NCI-H1694 treated with DMSO at 0.1 percent for 48 hours (cell line): Measurements from ENCODE around the gene PCDHGC4.

Experiments
- DNase-seq: peaks from one replicate; lab custom pipeline; 2025; lab: John Stamatoyannopoulos, UW

PCDHGC4 gene

DNA sequence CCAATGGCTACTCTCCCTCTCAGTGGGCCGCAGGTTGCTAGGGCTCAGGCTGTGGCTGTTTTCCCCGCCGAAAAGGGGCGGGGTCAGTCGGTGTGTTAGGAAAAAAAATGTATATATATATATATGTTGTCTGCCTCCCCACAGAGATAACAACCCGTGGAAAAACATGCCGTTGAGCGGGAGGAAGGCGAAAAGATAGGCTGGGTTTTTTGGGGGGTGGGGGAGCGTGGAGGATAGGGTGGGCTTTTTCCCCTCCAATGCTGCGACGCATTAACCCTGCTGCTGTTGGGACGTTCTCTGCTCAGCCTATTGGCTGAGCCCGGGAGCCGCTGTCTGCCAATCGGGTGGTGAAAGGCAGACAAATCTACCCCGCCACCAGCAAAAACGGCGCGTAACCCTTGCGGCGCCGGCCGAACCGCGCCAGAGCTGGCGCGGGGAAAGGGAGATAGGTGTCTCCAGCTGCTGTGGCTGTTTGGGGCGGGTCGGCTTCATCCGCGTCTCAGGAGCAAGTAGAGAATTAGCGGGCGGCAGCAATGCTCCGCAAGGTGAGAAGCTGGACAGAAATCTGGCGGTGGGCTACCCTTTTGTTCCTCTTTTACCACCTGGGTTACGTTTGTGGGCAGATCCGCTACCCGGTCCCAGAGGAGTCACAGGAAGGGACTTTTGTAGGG lies at the start of gene PCDHGC4:
Gene PCDHGC4 (plus strand): TSS at position 390 of the 671 bp plus-strand sequence. CDS start 144 bp downstream, at position 534.
- DNase-seq, result no peak

DNA sequence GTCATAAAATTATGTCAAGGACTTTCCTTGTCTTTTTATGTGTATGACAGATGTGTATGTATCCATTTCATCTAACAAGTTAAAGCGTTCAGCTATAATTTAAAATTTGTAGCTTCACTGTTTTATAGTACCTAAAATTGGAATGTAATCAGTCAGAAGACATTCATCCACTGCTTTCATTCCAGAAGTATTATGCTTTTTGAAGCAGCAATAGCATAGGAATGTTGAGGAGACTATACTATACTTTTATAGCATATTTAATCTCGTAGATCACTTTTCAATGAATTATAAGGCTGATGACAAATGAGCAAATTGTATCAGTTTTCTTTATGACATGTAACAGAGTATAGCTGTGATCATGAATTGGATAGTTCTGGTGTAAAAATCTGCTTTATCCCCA lies 47.6 kb upstream of the PCDHGC4 start:
- DNase-seq, result no peak

DNA sequence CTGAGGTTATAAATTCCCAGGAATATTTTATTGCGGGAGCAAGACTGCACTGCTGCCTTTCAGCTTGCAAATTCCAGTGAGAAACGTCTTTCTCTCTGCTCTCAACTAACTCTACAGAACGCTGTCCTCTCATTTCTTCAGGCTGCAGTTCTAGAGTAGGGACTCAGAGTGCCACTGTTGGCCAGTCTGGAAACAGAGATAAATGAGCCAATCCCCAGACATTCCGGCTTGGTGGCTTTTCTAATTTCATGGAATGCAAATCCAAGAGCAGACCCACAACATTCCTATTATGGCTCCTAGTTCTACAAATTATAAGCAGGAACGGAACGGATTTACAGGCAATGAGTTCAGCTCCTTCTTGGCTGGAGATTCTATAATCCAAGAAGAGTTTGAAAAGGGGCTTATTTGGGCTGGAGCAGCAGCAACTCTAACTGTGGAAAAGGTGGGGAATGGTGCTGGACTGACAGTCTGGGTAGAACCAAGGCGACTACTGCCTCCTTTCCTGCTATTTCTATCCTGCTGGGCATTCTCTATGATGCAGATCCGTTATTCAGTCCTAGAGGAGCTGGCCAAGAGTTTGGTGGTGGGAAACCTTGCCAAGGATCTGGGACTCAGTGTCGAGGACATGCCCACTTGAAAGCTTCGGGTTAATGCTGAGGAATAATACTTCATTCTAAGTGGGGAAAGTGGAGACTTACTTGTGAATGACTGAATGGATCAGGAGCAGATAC lies 45.3 kb upstream of the PCDHGC4 start:
- no peak for DNase-seq

DNA sequence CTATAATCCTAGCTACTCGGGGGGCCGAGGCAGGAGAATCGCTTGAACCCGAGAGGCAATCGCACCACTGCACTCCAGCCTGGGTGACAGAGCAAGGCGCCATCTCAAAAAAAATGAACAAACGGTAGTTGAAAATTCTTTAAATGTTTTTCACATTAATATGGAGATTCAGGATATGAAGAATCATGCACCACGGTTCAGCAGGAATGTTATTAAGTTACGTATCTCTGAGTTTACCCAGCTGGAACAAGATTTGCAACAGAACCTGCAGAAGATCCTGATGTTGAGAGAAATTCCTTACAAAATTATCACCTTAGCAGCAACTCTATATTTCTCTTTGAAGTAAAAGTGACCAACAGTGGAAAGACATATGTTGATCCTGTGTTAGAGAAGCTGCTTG lies 44.5 kb upstream of the PCDHGC4 start:
- no peak for DNase-seq

DNA sequence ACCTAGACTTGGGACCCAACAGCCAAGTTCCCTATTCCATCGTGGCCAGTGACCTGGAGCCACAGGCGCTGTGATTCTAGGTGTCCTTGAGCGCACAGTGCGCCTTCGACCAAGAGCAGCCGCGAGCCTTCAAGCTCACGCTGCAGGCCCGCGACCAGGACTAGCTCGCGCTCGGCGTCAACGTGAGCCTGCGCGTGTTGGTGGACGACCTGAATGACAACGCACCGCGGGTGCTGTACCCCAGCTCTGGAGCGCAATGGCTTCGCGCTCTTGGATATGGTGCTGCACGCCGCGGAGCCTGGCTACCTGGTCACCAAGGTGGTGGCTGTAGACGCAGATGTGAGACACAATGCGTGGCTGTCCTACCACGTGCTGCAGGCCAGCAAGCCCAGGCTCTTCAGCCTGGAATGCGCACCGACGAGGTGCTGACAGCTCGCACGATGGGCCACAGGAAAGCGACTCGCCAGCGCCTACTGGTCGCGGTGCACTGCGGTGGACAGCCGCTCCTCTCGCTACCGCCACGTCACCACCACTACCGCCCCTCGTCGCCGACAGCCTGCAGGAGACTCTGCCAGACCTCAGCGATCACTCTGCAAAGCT lies 43.2 kb upstream of the PCDHGC4 start:
- no peak for DNase-seq

DNA sequence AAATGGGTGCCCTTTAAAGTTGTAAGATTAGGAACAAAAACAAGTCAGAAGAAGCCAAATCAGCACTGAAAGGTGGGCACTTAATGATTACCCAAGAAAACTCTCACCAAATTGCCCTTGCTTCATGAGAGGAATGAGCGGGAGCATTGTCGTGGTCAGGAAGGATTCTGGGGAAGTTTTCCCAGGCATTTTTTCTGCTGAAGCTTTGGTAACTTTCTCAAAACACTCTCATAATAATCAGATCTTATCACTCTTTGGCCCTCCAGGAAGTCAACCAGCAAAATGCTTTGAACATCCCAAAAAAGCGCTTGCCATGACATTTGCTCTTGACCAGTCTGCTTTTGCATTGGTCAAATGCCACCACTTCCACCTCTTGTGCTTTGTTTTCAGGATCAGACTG lies 19.5 kb upstream of the PCDHGC4 start:
- no peak for DNase-seq

DNA sequence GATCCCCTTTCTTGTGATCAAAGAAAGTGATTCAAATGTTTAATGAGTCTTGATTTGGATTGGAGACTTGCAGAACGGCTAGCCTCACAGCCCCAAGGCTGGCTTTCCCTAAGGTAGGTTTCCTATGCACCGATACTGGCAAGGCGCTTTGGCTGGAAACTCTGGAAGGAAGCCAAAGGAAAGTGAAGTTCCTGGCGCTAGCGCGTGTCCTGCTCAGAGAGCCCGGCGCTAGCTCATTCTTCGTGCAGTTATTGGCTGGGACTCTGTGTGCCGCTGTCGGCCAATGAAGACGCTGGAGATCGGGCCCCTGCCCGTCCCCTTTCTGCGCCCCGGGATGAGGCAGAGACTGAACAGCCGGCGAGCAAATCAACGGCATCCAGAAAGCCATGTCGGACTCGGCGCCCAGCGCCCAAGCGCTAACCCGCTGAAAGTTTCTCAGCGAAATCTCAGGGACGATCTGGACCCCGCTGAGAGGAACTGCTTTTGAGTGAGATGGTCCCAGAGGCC lies 9.2 kb upstream of the PCDHGC4 start, which contains the start of gene PCDHGC3:
Gene PCDHGC3 (plus strand): TSS at position 342 of the 507 bp plus-strand sequence. CDS start 151 bp downstream, at position 493.
- DNase-seq, result peak; percentile 84

DNA sequence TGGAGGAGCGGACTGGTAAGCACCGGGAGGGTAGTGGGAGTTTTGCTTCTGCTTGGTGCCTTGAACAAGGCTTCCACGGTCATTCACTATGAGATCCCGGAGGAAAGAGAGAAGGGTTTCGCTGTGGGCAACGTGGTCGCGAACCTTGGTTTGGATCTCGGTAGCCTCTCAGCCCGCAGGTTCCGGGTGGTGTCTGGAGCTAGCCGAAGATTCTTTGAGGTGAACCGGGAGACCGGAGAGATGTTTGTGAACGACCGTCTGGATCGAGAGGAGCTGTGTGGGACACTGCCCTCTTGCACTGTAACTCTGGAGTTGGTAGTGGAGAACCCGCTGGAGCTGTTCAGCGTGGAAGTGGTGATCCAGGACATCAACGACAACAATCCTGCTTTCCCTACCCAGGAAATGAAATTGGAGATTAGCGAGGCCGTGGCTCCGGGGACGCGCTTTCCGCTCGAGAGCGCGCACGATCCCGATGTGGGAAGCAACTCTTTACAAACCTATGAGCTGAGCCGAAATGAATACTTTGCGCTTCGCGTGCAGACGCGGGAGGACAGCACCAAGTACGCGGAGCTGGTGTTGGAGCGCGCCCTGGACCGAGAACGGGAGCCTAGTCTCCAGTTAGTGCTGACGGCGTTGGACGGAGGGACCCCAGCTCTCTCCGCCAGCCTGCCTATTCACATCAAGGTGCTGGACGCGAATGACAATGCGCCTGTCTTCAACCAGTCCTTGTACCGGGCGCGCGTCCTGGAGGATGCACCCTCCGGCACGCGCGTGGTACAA lies 8.5 kb upstream of the PCDHGC4 start:
- DNase-seq, result no peak

DNA sequence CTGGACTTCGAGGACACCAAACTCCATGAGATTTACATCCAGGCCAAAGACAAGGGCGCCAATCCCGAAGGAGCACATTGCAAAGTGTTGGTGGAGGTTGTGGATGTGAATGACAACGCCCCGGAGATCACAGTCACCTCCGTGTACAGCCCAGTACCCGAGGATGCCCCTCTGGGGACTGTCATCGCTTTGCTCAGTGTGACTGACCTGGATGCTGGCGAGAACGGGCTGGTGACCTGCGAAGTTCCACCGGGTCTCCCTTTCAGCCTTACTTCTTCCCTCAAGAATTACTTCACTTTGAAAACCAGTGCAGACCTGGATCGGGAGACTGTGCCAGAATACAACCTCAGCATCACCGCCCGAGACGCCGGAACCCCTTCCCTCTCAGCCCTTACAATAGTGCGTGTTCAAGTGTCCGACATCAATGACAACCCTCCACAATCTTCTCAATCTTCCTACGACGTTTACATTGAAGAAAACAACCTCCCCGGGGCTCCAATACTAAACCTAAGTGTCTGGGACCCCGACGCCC lies 7.7 kb upstream of the PCDHGC4 start:
- DNase-seq, result no peak

DNA sequence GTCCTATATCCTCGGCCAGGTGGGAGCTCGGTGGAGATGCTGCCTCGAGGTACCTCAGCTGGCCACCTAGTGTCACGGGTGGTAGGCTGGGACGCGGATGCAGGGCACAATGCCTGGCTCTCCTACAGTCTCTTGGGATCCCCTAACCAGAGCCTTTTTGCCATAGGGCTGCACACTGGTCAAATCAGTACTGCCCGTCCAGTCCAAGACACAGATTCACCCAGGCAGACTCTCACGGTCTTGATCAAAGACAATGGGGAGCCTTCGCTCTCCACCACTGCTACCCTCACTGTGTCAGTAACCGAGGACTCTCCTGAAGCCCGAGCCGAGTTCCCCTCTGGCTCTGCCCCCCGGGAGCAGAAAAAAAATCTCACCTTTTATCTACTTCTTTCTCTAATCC lies 7.0 kb upstream of the PCDHGC4 start:
- DNase-seq, result no peak

DNA sequence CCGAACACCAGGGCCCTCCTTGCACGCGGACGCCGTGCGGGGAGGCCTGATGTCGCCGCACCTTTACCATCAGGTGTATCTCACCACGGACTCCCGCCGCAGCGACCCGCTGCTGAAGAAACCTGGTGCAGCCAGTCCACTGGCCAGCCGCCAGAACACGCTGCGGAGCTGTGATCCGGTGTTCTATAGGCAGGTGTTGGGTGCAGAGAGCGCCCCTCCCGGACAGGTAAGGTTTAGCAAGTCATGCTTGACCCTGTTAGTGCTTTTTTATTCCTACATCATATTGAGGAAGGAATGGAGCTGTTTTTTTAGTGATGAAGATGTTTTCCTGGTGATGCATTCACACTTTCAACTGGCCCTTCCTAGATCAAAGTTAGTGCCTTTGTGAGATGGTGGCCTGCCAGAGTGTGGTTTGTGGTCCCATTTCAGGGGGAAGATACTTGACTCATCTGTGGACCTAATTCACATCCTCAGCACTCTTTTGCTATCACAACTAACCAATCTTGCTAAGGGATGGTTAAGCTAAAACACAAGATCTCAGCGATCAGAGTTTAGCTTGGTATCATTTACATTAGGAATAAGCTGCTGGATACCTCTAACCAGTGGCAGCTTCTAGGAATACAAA lies 6.4 kb upstream of the PCDHGC4 start:
- DNase-seq, result no peak

DNA sequence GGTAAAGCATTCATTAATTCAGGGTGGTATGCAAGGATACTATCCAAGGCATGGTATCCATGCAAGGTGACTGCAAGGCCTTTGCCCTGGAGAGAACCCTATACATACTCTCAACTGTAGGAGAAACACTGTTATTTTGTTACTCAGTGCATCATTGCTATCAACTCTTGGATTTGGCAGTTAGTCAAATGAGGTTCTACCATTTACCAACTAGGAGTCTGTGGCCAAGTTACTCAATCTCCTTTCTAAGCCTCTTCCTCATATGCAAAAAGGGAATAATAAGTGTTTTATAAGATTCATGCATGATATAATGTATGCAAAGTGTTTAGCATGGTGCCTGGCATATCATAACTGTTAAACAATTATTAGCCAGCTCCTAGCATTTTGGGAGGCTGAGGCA lies 5.1 kb upstream of the PCDHGC4 start:
- no peak for DNase-seq

DNA sequence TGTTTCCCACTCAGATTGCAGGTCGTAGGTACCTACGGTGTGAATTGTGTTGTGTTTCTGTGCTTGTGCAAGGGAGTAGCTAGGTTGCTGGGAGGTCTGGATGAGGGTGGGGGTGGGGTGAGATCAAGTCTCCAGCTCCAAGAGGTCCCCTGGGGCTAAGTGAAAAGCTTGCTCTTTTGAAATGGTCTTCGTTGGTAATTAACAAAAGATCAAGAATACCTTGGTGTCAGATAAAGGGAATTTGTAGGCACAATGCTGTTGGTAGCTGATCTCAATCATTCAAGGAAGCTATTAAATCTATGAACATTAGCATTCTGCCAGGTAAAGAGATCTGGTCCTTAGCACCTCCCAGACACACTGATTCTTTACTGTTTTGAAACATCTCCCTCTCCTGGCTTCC lies 928 bp upstream of the PCDHGC4 start:
- no peak for DNase-seq

DNA sequence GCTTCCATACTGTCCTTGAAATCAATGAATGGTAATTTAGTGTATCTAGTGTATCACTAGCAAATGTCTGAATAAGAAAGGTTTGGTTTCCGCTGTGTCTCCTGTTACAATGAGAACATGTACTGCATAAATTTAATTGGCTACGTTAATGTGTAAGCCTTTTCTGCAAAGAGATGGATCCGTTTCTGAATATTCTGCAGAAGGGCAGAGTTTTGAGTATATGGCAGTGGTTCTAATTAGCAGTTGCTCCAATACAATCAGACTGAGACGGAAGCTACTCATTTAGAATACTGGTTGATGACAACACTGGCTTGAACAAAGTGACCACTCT lies 555 bp upstream of the PCDHGC4 start:
- no peak for DNase-seq

DNA sequence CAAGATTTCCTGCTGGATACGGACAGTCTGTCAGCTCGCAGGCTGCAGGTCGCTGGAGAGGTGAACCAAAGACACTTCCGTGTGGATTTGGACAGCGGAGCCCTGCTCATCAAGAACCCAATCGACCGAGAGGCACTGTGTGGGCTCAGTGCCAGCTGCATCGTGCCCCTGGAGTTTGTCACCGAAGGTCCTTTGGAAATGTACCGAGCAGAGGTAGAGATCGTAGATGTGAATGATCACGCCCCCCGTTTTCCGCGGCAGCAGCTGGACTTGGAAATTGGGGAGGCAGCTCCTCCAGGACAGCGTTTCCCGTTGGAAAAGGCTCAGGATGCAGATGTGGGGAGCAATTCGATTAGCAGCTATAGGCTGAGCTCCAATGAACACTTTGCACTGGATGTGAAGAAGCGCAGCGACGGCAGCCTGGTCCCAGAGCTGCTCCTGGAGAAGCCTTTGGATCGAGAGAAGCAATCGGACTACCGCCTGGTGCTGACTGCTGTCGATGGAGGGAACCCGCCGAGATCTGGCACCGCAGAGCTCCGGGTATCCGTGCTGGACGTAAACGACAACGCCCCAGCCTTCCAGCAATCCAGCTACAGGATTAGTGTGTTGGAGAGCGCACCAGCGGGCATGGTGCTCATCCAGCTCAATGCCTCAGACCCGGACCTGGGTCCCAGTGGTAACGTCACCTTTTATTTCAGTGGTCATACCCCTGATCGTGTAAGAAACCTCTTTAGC lies 658 bp downstream of the PCDHGC4 start:
- DNase-seq, result no peak

DNA sequence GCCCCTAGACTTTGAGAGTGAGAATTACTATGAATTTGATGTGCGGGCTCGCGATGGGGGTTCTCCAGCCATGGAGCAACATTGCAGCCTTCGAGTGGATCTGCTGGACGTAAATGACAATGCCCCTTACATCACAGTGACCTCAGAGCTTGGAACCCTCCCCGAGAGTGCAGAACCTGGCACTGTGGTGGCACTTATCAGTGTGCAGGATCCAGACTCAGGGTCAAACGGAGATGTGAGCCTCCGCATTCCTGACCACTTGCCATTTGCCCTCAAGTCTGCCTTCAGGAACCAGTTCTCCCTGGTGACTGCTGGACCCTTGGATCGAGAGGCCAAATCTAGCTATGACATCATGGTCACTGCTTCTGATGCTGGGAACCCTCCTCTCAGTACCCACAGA lies 1.3 kb downstream of the PCDHGC4 start:
- DNase-seq, result no peak

DNA sequence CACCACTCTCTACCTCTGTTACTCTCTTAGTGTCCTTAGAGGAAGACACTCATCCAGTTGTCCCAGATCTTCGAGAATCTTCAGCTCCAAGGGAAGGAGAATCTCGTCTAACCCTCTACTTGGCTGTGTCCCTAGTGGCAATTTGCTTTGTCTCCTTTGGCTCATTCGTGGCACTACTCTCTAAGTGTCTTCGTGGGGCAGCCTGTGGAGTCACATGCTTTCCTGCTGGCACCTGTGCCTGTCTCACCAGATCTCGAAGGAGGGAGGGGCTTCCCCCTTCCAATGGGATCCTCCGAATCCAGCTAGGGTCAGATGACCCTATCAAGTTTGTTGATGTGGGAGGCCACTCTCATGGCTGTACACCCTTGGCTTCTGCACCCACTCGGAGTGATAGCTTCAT lies 2.3 kb downstream of the PCDHGC4 start:
- no peak for DNase-seq

DNA sequence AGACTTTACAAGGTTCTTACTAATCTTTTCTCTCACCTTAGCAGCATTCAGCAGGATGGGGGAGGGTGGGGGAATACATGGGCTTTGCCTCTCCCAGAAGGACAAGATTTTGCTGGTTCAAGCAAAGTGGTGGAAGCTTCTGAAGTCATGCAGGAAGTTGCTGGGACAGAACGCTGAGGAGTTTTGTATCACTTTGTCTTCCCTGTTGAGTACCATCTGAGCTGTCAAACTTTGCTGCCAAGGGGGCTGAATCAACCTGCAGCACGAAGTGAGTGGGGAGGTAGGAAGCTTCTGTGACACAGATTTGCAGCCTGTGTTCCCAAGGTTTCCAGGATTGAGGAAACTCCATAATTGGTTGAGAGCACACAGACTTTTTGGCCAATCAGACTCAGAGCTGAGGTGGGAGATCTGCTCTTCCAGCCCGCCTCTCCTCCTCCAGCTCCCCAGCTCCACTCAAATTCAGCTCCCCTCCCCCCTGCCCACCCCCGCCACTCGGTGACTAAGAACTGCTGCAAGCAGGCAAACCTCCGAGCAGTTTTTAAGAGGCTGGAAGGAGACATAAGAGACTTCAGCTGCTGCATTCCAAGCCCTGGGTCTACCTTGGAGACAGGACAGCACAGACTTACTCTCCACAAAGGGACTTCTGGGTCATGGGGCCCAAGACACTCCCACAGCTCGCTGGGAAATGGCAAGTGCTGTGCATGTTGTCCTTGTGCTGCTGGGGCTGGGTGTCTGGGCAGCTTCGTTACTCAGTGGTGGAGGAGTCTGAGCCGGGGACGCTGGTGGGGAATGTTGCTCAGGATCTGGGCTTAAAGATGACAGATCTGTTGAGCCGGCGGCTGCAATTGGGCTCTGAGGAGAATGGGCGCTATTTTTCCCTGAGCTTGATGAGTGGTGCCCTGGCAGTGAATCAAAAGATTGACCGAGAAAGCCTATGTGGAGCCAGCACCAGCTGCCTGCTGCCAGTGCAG lies 4.0 kb downstream of the PCDHGC4 start, which contains the start of gene PCDHGC5:
Gene PCDHGC5 (plus strand): TSS at position 491 of the 971 bp plus-strand sequence. CDS start 160 bp downstream, at position 651.
- no peak for DNase-seq

DNA sequence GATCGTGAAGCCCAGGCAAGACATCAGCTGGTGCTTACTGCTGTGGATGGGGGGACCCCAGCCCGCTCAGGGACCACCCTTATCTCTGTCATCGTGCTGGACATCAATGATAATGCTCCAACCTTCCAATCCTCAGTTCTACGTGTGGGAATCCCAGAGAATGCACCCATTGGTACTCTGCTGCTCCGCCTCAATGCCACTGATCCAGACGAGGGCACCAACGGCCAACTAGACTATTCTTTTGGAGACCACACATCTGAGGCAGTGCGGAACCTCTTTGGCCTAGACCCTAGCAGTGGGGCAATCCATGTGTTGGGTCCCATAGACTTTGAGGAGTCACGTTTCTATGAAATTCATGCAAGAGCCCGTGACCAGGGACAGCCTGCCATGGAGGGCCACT lies 5.0 kb downstream of the PCDHGC4 start:
- no peak for DNase-seq

DNA sequence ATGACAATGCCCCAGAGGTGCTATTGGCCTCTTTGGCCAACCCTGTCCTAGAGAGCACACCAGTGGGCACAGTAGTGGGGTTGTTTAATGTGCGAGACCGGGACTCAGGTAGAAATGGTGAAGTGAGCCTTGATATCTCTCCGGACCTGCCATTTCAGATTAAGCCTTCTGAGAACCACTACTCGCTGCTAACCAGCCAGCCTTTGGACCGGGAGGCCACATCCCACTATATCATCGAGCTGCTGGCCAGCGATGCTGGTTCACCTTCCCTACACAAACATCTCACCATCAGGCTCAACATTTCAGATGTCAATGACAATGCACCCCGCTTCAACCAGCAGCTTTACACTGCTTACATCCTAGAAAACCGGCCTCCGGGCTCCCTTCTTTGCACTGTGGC lies 5.4 kb downstream of the PCDHGC4 start:
- DNase-seq, result no peak
